RCC 7860 (cell line): ENCODE data around the gene USP9X.
"Not testable (repeated sequence)": the region's sequence is repeated elsewhere in the genome, so short reads cannot be mapped to it uniquely, and the experiment has no call there.

Experiments used
- DNase-seq: peaks from one replicate; pipeline ENCODE4 v3.0.0-alpha.2; 2015; ENCODE audit warnings: low spot score
- FAIRE-seq: peaks from 2 replicates; lab custom pipeline; 2012; peaks lifted over from hg19 to GRCh38; lab: Jason Lieb, UNC

The USP9X gene

DNA sequence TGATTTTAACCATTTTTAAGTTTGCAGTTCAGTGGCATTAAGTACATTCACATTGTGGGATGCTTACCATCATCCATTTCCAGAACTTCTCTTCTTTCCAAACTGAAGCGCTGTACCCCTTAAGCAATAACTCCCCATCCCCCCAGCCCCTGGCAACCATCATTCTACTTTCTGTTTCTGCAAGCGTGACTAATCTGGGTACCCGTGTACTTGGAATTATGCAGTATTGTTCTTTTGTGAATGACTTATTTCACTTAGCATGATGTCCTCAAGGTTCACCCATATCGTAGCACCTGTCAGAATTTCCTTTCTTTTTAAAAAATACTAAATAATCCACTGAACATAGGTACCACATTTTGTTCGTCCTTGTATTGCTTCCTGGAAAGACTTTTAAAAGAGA is 32.9 kb downstream of the USP9X start:
- DNase-seq = no peak
- FAIRE-seq = no peak

DNA sequence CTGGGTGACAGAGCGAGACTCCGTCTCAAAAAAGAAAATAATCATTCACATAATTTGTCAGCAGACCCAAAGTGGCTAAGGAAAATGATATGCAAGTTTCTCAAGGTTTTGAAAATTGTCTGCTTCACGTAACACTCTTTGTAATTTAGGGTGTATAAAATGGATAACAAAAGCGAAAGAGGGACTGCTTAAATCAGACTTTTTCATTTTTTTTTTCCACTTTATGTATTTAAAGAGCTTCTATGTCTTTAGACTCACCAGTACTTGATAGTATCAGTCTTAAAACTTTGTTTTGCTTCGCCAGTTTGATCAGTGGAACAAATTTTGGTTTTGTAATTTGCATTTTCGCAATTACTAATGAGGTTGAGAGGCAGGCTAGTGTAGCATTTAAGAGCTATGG is 34.6 kb downstream of the USP9X start:
- DNase-seq (no peak), FAIRE-seq (no peak)

DNA sequence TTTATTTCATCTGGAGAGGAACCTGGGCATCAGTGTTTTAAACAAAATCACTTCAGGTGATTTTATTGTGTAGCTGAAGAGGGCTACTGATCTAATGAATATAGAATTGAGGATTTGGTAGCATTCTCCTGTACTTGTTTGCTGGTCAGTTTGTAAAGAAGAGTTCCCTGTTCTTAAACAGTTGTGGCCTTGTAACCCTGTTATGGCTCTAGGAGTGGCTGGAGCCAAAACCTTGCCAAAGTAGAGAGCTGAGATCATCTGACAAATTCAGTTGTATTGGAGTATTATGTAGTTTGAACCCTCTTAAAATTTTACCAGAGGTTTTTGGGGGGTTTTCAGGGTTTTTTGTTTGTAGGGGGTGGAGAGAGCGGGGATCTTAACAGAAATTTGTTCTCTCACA is 36.5 kb downstream of the USP9X start:
- FAIRE-seq = no peak
- DNase-seq = no peak

DNA sequence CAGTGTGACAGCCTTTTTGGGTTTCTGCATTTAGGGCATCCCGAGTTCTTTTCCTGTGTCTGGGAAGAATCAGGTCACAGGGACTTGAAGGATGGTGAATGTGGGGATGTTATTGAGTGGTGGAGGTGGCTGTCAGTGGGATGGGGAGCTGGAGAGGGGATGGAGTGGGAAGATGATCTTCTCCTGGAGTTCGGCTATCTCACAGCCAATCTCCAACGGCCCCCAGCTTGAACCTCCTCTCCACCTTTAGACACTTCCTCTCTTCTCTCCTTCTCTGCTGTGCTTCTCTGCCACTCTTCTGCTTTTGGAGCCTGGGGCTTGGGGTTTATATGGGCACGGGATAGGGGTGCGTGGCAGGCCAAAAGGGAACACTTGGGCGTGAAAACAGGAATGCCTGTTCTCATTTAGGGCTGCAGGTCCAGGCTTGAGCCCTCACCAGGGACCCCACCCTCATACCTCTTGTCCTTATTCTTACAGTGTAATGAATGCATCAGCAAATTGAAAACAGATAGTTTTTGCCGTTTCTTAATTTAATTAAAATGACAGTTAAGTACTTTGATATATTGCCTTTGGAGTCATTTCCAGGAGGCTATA is 37.5 kb downstream of the USP9X start:
- FAIRE-seq (no peak), DNase-seq (no peak)

DNA sequence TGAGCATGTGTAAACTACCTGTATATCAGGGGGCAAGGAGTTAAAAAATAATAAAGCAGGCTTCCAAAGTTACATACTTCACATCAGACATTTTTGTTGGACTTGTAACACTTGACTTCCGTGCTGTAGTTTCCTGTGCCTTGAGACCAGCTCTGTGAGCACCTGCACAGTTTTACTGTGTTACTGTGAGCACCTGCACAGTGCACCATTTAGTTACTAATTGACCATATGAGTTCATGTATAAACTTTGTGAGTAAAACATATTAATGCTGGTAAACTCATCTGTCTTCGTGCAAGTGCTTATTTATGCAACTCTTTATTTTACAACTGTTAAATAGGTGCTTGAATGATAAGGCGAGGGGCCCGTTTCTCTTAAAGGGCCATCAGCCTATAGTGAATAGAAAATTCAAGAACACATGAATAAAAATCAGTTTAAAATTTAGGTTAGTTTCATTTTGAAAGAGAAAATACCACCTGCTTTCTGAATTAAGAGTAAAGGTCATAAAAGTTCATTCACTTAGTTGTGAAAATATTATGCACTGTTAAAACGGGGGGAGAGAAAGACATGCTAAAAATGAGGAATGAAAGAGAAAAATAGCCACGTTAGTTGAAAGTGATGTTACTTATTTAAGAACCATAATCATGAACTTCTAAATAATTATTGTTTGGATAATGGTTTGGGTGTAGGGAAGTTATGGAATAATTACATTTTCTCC is 42.4 kb downstream of the USP9X start:
- DNase-seq = no peak
- FAIRE-seq = no peak

DNA sequence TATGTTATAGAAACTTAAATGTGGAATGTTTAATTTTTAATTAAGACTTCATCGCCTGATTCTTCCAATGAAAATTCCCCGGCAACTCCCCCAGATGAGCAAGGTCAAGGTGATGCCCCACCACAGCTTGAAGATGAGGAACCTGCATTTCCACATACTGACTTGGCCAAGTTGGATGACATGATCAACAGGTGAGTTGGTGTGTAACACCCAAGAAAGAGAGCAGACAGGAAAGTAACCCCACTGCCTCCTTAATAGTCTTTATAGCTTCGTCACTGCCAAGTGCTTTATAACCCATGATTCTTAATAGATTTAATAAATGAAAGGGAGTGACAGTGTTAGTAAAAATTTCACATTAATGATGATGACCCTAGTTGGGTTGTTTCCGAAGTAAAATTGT is 43.7 kb downstream of the USP9X start:
- FAIRE-seq (no peak), DNase-seq (no peak)

DNA sequence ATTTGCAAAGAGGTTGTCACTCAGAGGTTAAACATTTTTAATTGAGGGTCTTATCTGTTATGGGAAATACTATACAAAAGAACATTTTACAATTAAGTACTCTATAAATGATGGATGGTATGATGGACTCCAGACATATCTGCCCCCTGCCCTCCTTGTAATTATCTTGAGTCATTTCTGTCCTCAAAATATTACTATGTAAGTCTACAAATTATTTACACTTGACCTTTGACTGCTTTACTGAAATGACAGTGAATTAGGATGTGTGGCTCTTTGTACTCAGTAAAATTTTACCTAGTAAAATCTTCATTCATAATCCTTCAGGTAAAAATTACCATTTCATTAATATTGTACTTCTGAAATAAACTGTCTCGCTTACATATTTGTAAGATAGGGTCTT is 46.5 kb downstream of the USP9X start:
- FAIRE-seq (no peak), DNase-seq (no peak)

DNA sequence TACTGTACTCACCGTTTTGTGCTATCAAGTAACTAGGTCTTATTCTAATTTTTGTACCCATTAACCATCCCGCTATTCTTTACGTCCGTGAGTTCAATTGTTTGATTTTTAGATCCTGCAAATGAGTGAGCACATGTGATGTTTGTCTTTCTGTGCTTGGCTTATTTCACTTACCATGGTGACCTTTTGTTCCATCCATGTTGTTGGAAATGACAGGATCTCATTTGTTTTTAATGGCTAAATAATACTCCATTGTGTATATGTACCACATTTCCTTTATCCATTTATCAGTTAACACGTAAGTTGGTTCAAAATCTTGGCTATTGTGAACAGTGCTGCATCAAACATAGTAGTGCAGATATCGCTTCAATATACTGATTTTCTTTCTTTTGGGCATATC is 48.3 kb downstream of the USP9X start:
- FAIRE-seq (no peak), DNase-seq (no peak)

DNA sequence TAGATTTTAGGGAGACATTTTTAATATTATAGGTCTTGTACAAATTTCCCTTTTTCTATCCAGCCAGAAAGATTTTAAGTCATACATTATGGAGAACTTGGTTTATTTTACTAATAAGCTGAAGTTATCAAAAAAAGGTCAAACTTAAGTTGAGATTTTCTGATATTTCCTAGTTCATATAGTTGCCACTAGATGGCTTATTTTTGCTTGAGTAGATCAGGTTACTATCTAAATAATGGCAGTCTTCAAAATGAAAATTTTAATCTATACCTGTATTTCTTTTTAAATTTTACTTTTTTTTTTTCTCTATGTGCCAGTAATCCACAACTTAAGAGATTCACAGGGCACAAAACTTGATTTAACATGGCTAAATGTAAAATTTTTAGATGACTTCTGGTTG is 52.3 kb downstream of the USP9X start:
- FAIRE-seq (peak; percentile 81), DNase-seq (peak; percentile 3)

DNA sequence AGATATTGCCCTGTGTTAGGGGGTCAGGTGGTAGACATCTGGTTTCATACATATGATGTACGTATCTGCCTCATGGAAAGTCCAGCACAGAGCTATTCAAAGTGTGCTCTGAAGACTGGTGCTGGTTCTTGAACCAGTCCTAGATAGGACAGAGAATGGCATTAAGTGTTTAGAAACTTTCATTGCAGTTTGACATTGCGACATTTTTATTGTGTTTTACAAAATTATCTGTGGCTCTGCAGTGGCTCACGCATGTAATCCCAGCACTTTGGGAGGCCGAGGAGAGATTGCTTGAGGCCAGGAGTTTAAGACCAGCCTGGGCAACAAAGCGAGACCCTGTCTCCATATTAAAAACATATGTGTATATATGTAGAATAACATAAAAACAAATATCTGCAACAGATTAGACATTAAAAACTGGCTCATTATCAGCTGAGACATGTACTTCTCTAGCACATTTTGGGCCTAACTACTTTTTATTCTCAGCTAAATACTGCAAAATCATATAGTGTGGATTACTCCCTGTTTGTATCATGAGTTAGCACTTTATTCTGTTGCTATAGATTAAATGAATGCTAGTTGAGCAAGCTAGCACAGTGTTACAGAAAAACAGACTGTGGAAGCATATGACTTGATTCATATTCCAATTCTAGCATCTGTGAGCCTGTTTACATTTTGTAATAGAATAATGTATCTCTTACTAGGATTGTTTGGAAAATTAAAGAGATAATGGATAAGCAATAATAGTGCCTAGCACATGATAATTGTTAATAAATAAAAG is 57.1 kb downstream of the USP9X start:
- no peak for DNase-seq
- no peak for FAIRE-seq

DNA sequence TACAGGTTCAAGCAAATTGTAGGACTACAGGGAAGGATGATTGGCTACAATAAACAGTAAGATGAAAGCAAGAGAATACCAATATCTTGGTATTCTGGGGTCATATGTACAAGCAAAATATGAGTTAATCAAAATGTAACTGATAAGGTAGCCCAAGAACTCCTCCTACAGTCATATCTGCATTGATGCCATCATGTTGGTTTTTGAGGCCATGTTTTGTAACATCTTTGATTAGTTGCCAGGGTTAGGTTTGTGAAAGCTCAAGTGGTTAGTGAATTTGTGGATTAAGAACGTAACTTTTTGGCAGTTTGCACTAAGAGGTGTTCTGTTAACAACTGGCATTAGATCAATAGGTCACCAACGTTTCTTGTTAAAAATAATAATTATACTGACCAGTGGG is 59.6 kb downstream of the USP9X start:
- DNase-seq (no peak), FAIRE-seq (no peak)

DNA sequence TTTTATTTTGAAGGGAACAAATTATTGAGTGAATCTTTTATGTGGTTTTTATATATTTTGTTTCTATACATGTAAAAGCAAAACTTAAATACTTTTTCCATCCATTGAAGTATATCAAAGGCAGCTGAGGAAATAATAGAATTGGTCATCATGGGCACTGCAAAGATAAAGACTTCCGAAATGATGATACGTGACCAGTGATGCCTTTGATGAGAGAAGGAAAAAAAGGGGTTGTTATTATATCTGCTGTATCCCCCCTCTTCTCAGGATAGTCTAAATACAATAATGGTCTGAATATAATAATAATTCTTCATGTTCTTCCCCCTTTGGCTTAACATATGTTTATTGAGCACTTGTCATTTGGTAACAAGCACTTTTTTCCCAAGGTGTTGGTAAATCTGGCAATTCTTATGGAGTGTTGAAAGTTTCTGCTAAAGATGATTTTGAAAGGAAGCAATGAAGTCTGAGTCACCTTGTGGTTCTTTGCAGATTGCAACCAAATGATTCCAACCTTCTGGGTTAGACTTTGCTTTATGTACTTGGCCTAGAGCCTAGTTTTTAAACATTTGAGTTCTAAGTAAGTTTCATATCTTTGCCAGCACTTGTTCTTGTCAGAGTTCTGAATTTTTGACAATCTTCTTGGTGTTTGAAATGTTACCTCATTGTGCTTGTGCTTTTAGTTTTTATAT is 60.8 kb downstream of the USP9X start:
- FAIRE-seq (peak; percentile 95), DNase-seq (peak; percentile 42)

DNA sequence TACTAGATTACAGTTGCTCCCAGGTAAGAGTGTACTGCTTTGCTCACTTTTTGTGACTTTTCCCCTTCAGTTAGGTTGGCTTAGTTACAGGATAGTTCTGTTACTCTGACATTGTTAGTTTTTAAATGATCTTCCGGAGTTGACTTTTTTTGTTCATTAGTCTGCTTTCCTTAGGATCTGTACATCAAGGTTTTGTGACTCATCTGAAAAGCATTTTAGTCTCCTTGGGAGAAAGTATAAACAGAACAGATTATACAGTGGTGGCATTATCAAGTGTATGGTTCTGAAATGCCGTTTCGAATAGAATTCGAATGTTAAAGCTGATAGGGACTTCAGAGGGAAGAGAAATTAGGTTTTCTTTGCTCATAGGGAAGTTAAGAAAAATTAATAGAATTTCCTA is 63.3 kb downstream of the USP9X start:
- DNase-seq (peak; percentile 56), FAIRE-seq (peak; percentile 74)

DNA sequence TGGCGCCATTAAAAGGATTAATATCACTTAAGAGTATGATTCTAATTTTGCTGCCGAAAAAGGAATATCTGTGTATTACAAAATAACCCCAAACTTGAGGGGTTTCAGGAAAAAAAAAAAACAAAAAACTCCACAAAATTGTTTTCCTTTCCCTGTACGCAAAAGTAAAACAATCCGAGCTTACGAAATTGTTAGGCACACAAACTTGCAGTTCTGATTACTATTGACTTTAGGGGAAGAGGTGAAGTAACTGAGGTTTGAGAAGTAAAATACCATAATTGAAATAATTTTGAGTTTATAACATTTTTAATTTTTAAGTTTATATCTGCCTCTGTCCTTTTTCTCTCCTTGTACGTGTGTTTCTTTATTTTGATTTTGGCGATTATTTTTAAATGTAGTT is 64.8 kb downstream of the USP9X start:
- no peak for FAIRE-seq

DNA sequence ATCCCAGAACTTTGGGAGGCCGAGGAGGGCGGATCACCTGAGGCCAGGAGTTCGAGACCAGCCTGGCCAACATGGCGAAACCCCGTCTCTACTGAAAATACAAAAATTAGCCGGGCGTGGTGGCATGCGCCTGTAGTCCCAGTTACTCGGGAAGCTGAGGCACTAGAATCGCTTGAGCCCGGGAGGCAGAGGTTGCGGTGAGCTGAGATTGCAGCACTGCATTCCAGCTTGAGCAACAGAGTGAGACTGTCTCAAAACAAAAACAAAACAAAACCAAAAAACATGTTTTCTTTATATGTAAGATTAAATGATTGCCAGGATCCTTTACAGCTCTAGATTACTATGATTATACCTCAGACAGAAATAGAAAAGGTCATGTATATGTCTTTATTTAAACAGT is 66.5 kb downstream of the USP9X start:
- DNase-seq, FAIRE-seq: not testable (repeated sequence)

More for the DNA sequence above, 64.8 kb downstream of the USP9X start:
- no peak for DNase-seq

DNA sequence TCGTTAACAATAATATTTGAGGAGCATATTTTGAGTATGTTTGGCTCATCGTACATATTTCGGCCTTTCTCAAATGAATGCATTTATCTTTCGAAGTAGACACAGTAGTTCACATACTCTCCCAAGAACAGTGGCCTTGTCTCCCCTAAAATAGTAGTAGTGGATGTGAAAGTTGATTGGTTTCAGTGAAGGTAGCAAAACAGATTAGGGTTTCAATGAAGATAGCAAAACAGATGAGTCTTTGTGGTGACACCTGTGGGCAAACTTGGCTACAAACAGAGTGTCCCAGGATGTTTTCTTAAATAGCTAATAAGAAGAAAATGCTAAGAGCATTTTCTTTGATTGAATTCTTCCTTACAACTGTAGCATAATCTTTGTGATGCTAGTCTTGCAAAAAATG is 67.0 kb downstream of the USP9X start:
- no peak for DNase-seq
- no peak for FAIRE-seq

DNA sequence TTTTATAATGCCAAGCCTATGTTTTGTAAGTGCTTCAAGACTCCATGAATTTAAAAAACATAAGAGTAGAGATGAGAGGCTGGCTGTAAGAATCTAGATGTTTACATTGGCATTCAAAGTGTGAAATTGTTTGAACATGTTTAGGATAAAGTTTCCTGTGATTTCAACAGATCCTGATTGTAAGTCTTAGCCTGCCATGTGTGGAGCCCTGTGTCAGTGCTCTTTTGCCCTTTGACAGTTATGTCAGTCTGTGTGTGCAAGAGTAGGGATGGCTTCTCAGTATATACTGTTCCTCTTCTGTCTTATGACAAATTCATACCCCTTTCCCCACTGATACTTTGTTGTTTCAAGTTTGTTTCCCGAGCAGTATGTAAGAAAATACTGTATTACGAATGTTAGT is 68.2 kb downstream of the USP9X start:
- DNase-seq (no peak), FAIRE-seq (no peak)

DNA sequence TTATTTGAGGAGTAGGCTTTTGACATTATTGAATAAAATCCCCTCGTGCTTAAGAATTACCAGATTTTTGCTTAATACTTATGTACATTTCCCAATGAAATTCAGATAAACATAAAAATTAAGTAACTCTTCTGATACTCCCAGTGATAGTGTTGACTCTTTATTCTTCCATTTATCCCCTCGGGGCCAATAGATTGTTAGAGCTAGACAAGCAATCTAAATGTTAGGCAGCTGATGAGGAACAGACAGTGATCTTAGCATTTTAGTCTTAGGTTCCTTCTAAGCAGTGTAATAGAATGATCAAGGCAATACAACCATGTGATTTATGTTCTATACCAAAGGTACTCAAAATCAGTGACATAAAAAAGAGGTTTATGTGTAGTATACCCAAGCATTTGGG is 68.7 kb downstream of the USP9X start:
- FAIRE-seq (no peak), DNase-seq (no peak)

DNA sequence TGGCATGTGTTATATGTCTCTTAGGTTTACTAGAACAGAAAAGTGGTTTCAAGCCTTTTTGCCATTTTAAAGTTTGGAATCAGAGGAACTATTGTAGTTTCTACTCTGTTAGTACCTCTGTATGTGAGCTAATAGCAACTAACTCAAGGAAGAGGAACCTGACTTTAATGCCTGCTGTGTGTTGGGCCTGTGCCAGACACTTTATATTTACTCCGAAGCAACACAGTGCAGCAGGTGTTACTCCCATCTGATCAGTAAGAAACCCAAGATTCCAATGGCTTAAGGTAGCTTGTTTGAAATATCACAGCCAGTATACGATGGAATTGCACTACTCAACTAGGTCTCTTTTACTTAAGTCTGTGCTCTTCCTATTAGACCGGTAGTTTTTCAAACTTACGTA is 79.2 kb downstream of the USP9X start:
- DNase-seq (no peak), FAIRE-seq (no peak)

DNA sequence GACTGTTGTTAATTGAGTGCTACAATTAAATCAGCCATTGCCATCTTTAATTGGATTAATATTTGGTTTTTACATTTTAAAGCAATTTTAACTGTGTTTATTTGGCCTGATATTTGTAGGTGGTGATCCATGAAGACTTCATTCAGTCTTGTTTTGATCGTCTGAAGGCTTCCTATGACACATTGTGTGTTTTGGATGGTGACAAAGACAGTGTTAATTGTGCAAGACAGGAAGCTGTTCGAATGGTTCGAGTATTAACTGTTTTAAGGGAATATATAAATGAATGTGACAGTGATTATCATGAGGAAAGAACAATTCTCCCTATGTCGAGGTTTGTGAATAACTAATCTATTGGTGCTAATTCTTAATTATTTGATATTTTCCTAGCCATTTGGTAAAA is 82.6 kb downstream of the USP9X start:
- FAIRE-seq = no peak

DNA sequence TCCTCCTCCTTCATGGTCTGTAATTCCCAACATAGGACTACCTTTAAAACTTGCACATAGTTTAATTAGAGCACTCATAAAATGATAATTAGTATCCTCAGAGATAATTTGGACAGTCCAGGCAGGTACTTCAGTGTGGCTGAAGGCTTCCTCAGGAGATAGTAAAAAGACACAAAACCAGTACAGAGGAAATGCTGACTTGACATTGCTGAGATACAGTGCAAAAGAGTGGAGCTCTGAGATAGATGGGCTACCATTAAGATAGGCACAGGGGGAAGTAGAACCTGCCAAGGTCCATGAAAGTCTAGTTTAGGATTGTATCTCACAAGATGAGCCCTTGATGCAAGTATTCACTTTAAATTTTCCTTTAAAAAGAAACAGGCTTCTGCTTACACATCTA is 91.0 kb downstream of the USP9X start:
- DNase-seq (no peak), FAIRE-seq (no peak)

More for the DNA sequence above, 82.6 kb downstream of the USP9X start:
- no peak for DNase-seq

DNA sequence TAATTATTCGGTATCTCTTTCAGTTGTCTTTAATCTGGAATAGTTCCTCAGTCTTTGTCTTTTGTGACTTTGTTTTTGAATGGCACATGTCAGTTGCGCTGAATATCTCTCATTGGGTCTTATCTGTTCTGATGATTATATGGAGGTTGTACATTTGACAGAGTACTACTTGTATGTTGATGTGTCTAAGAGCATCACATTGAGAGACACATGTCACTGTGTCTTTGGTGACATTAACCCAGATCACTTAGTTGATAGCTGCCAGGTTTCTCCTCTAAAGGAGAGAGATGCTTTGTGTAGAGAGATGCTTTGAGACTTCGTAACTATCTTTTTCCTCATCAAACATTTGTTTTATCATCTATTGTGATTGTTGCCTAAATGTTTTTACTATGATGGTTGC is 92.1 kb downstream of the USP9X start:
- FAIRE-seq (no peak), DNase-seq (no peak)
